ENCODE measurements around the gene RASA4.
"Not testable (repeated sequence)": the region's sequence is repeated elsewhere in the genome, so short reads cannot be mapped to it uniquely, and the experiment has no call there.

The RASA4 gene

GRCh38 chr7:102542083-102542482, 74.5 kb downstream of the RASA4 start:
- DNase-seq, result not testable (repeated sequence)

GRCh38 chr7:102540604-102541003, 76.0 kb downstream of the RASA4 start:
- DNase-seq, result not testable (repeated sequence)

DNA sequence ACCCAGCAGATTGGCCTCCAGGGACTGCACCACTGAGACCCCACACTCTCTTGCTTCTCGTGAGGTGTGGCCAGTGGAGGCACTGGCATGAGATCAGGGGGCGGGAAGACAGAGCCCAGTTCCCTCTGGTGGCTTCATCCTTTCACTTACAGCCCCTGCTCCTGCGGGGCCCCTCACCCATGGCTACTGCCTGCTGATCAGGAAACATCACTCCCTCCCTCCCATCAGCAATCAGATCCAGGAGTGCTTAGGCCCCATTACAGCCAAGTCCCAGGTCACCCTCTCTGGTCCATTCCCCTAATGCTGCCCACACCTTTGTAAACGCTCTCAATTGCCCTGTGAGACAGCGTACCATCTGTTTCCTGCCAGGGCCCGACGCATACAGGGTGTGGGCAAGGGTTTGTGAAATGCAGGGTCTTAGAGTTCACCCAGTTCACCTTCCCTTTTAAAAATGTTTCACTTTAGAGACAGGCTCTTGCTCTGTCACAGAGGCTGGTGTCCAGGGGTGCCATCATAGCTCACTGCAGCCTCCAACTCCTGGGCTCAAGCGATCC, 81.4 kb downstream of the RASA4 start:
- DNase-seq, result not testable (repeated sequence)

DNA sequence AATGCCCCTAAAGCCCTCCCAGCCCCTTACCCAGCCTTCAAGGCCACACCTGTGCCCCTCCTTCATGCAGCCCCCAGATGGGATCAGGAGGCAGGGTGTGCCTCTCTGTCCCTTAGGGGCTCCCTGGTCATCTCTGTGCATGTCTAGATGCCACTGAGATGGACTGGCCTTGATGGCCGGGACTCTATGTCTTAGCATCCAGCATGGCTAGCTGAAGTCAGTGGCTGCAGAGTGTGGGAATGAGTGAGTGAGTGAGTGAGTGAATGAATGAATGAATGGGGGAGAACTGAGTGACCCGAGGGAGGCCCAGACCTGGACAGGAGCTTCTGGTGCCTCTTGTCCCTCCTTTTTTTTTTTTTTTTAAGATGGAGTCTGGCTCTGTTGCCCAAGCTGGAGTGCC, 84.4 kb downstream of the RASA4 start:
- not testable (repeated sequence) for DNase-seq

DNA sequence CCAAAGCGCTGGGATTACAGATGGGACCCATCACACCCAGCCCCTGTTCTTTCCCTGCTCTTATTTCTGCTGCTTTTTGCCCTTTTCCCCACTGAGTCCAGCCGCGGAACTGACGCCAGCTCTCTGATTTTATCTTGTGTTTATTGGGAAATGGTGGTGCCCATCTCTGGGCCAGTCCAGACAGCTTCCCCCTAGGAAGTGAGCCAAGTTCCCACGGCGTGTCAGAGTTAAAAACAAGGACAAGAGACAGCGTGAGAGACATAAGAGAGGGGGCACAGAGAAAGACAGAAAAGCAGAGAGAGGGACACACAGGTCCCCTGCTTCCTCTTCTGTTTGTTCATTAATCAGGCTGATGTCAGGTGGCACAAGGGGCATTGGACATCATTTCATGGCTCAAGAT, 85.0 kb downstream of the RASA4 start:
- not testable (repeated sequence) for DNase-seq

- not testable (repeated sequence) for DNase-seq
Observed at GRCh38 chr7:102527822-102528793, 88.4 kb downstream of the RASA4 start.

- not testable (repeated sequence) for DNase-seq
Observed at GRCh38 chr7:102527182-102527581, 89.4 kb downstream of the RASA4 start.

DNA sequence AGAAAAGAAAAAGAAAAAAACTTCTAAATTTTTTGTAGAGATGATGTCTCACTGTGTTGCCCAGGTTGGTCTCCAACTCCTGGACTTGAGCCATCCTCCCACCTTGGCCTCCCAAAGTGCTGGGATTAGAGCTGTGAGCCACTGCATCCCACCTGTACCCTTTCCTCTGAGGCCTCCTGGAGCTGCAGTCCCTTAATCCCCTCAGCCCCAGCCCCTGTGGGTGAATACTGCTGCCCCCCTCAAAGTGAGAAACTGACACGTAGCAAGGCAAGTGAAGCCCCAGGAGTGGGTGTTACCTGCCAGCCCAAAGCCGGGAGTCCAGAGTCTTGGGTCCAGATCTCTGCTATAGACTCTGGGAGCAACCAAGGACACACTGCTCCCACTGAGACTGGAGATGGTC, 91.8 kb downstream of the RASA4 start:
- DNase-seq, result not testable (repeated sequence)
